ENCODE data around the gene CBX6. TPM values are rescaled to one million over a fixed set of nuclear protein-coding genes. Genes with fewer than 3 reads are reported as not detected.

CBX6 gene
- total and polyA plus RNA-seq, 9 of the 15 experiments (the other 6 are each of a cell fraction or from before 2014, with no cell fraction given) = 0.75 to 31.6 (median 8.0) TPM

DNA sequence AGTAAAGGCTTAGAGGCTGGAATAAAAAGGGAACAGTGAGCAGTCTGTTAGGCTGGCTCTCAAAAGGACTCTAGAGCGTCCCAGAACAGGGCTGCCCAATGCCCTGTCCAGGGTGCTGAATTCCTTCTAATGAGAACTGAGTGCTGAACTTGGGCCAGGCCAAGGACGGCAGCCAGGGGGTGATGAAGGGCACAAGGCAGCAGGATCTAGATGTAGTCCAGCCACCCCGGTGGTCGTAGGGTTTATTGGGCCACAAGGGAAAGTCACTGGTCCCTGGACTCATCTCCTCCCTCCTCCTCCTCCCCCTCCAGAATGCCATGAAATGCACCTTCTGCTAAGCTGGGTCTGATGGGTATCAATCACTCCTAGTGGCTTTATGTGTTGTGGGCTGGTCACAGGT is 47.4 kb downstream of the CBX6 start (continued):
- TF ChIP-seq ETS2 (tag; IDR thresholded peaks at IDR 0.05; ENCODE audit: borderline replicate concordance, poor library complexity, severe bottlenecking) (no peak), RB1 (IDR thresholded peaks at IDR 0.05; ENCODE audit: low read depth) (peak; percentile 33; the same call in 1 of the 2 replicates), CAMTA2 (CRISPR knock-in tag; conservative IDR thresholded peaks at IDR 0.05) (no peak), ETS1 (conservative IDR thresholded peaks at IDR 0.05; ENCODE audit: control insufficient read depth, low read depth, low read length) (0 out of 2 replicates have a peak, but pooled peaks have one; percentile 35), CXXC5 (CRISPR knock-in tag; IDR thresholded peaks at IDR 0.05) (0 out of 2 replicates have a peak, but pooled peaks have one; percentile 17), SIN3A (IDR thresholded peaks at IDR 0.05; ENCODE audit: borderline replicate concordance in 2 of 2, control insufficient read depth in 1 of 2, low read depth in 2 of 2, low read length in 2 of 2) (peak in 1 of 2 experiments; percentile 72; a peak in 2 of 4 replicates), POLR2G (IDR thresholded peaks at IDR 0.05; ENCODE audit: low read depth, low read length) (no peak), CTCFL (IDR thresholded peaks at IDR 0.05; ENCODE audit: borderline replicate concordance, insufficient read depth, low read depth, low read length, poor library complexity, severe bottlenecking) (no peak), SP2 (IDR thresholded peaks at IDR 0.05; ENCODE audit: extremely low read depth, low read depth, low read length, poor library complexity, severe bottlenecking) (no peak), NCOA1 (IDR thresholded peaks at IDR 0.05; ENCODE audit: low read depth) (0 out of 2 replicates have a peak, but pooled peaks have one; percentile 33), PRMT5 (CRISPR knock-in tag; IDR thresholded peaks at IDR 0.05) (peak; percentile 88; the same call in 1 of the 2 replicates), KLF6 (CRISPR knock-in tag; IDR thresholded peaks at IDR 0.05; ENCODE audit: borderline replicate concordance) (no peak), FOXK2 (conservative IDR thresholded peaks at IDR 0.05 in 1 of 2, IDR thresholded peaks at IDR 0.05 in 1 of 2; ENCODE audit: low read depth in 2 of 2) (no peak)
- TF ChIP-seq, protein P1, sequence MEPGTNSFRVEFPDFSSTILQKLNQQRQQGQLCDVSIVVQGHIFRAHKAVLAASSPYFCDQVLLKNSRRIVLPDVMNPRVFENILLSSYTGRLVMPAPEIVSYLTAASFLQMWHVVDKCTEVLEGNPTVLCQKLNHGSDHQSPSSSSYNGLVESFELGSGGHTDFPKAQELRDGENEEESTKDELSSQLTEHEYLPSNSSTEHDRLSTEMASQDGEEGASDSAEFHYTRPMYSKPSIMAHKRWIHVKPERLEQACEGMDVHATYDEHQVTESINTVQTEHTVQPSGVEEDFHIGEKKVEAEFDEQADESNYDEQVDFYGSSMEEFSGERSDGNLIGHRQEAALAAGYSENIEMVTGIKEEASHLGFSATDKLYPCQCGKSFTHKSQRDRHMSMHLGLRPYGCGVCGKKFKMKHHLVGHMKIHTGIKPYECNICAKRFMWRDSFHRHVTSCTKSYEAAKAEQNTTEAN (CRISPR knock-in tag; IDR thresholded peaks at IDR 0.05) = 0 out of 2 replicates have a peak, but pooled peaks have one; percentile 73
- TF ChIP-seq, protein P2, sequence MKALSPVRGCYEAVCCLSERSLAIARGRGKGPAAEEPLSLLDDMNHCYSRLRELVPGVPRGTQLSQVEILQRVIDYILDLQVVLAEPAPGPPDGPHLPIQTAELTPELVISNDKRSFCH (CRISPR knock-in tag; IDR thresholded peaks at IDR 0.05) = no peak
- TF ChIP-seq, protein P2 (tag; IDR thresholded peaks at IDR 0.05) = no peak

All from K562 (cell line).